Fibroblast of pulmonary artery (primary cell): ENCODE results near the gene IRX6.
A peak's percentile ranks its signal among the peaks of the same experiment; 100 is the strongest.

ENCODE experiments used
- DNase-seq: peaks from one replicate; pipeline ENCODE4 v3.0.0-alpha.2; 2010; ENCODE audit warnings: low read depth
- H3K4me3 ChIP-seq: replicated peaks from 2 replicates; pipeline ENCODE4 v1.5.1; 2011; ENCODE audit warnings: low read depth, mild to moderate bottlenecking, control low read depth, low read length, moderate library complexity
- CTCF ChIP-seq: IDR thresholded peaks from 2 replicates; pipeline ENCODE4 v1.5.1; 2011; ENCODE audit warnings: mild to moderate bottlenecking, control low read depth, low read length, inconsistent platforms; ENCODE audit errors: missing control alignments

IRX6 gene

GRCh38 chr16:55367301-55367811 is 43.4 kb downstream of the IRX6 start:
- no peak for TF ChIP-seq CTCF
- no peak for DNase-seq
- no peak overlapping the region for H3K4me3 ChIP-seq

- H3K4me3 ChIP-seq, result no peak overlapping the region
- TF ChIP-seq CTCF, result no peak
- DNase-seq, result peak; percentile 10
These were observed 44.0 kb downstream of the IRX6 start for GRCh38 chr16:55367866-55368603.

GRCh38 chr16:55369151-55369550 is 45.1 kb downstream of the IRX6 start:
- no peak for DNase-seq
- no peak overlapping the region for H3K4me3 ChIP-seq
- no peak for TF ChIP-seq CTCF

GRCh38 chr16:55370762-55371482 is 46.9 kb downstream of the IRX6 start:
- peak; percentile 24 for DNase-seq
- H3K4me3 ChIP-seq, result no peak overlapping the region
- peak; percentile 24 for TF ChIP-seq CTCF

- no peak for DNase-seq
- H3K4me3 ChIP-seq, result no peak overlapping the region
- TF ChIP-seq CTCF, result no peak
These were observed 48.9 kb downstream of the IRX6 start for GRCh38 chr16:55372792-55373488.

- H3K4me3 ChIP-seq, result no peak overlapping the region
- no peak for TF ChIP-seq CTCF
- DNase-seq, result no peak
These were observed 49.5 kb downstream of the IRX6 start for GRCh38 chr16:55373489-55373832.
